H1 (cell line): ENCODE results near the gene LSR. TPM values are rescaled to one million over a fixed set of nuclear protein-coding genes. Genes with fewer than 3 reads are reported as not detected.

Experiments
- CTCF ChIA-PET: fragments of 300-600 bp; sonication (Branson Sonifier 250); formaldehyde crosslinking; loops from one replicate; lab custom pipeline; 2021; ENCODE audit not compliant: partially characterized antibody; lab: Charles Lee
- POLR2A ChIA-PET: fragments of 300-600 bp; sonication (Branson Sonifier 250); formaldehyde crosslinking; loops from one replicate; lab custom pipeline; 2021; ENCODE audit warnings: inconsistent platforms; ENCODE audit not compliant: partially characterized antibody; lab: Charles Lee
- DNase-seq, 2 experiments: peaks; one replicate each; pipeline versions ENCODE4 v3.0.0 to v3.0.0-alpha.2; 2010 to 2022; ENCODE audit warnings: low spot score in 2 of 2, low read depth in 1 of 2, mixed read lengths in 1 of 2
- FAIRE-seq: peaks from 2 replicates; lab custom pipeline; 2011; peaks lifted over from hg19 to GRCh38; lab: Jason Lieb, UNC
- H2AFZ ChIP-seq: 2 replicates; pipeline ENCODE4 v1.8.1; 2012; ENCODE audit warnings: low read length, inconsistent platforms
- H2AK5ac ChIP-seq: 2 replicates; pipeline ENCODE4 v1.6.1; 2013; ENCODE audit warnings: low read depth, low read length
- H2BK120ac ChIP-seq: replicated peaks from 2 replicates; pipeline ENCODE3; 2013; ENCODE audit warnings: low read depth, low read length, inconsistent platforms
- H2BK12ac ChIP-seq: 2 replicates; pipeline ENCODE4 v1.6.1; 2013; ENCODE audit warnings: low read depth, low read length
- H2BK15ac ChIP-seq: 2 replicates; pipeline ENCODE4 v1.6.1; 2013; ENCODE audit warnings: low read length
- H2BK20ac ChIP-seq: 2 replicates; pipeline ENCODE4 v1.6.1; 2013; ENCODE audit warnings: low read length
- H2BK5ac ChIP-seq: 2 replicates; pipeline ENCODE4 v1.6.1; 2013; ENCODE audit warnings: low read depth, low read length
- H3K14ac ChIP-seq: 2 replicates; pipeline ENCODE4 v1.6.1; 2013; ENCODE audit warnings: inconsistent platforms; ENCODE audit not compliant: insufficient read length
- H3K18ac ChIP-seq: 2 replicates; pipeline ENCODE4 v1.6.1; 2013; ENCODE audit warnings: low read length; ENCODE audit errors: extremely low read depth
- H3K23ac ChIP-seq: 2 replicates; pipeline ENCODE4 v1.6.1; 2013; ENCODE audit warnings: inconsistent platforms; ENCODE audit not compliant: insufficient read length
- H3K23me2 ChIP-seq: 2 replicates; pipeline ENCODE4 v1.6.1; 2013; ENCODE audit warnings: low read depth, low read length
- H3K27ac ChIP-seq: 2 replicates; pipeline ENCODE4 v1.6.1; 2011; ENCODE audit warnings: low read depth, low read length, inconsistent platforms
- H3K27me3 ChIP-seq, 4 experiments: replicated peaks in 1 of 4; 1 replicate in 1 of 4; 2 replicates in 3 of 4; pipeline versions ENCODE4 v1.6.1 to v1.8.1; 2011 to 2013; ENCODE audit warnings: low read length in 3 of 4, mild to moderate bottlenecking in 3 of 4, inconsistent platforms in 2 of 4, mixed read lengths in 2 of 4, moderate library complexity in 1 of 4; ENCODE audit not compliant: control insufficient read depth in 3 of 4, insufficient read depth in 3 of 4; ENCODE audit errors: extremely low read depth in 1 of 4
- H3K36me3 ChIP-seq, 4 experiments: 2 replicates each; pipeline versions ENCODE4 v1.6.1 to v1.8.1; 2011 to 2013; ENCODE audit warnings: mild to moderate bottlenecking in 4 of 4, low read length in 3 of 4, moderate library complexity in 2 of 4, control low read depth in 1 of 4, inconsistent platforms in 1 of 4; ENCODE audit not compliant: insufficient read depth in 4 of 4, control insufficient read depth in 2 of 4
- H3K4ac ChIP-seq: replicated peaks from 2 replicates; pipeline ENCODE3; 2013; ENCODE audit warnings: low read length, low read depth, mixed read lengths, inconsistent platforms; ENCODE audit not compliant: insufficient read length
- H3K4me1 ChIP-seq, 4 experiments: replicated peaks in 1 of 4; 1 replicate in 1 of 4; 2 replicates in 3 of 4; pipeline versions ENCODE4 v1.6.1 to v1.8.1; 2011 to 2013; ENCODE audit warnings: low read length in 3 of 4, inconsistent platforms in 2 of 4, mixed read lengths in 1 of 4; ENCODE audit not compliant: insufficient read depth in 4 of 4, control insufficient read depth in 3 of 4
- H3K4me2 ChIP-seq, 2 experiments: 2 replicates each; pipeline versions ENCODE4 v1.6.1 to v1.8.1; 2011 to 2013; ENCODE audit warnings: low read depth in 2 of 2, low read length in 2 of 2, control low read depth in 1 of 2, inconsistent platforms in 1 of 2, mild to moderate bottlenecking in 1 of 2; ENCODE audit not compliant: insufficient read depth in 1 of 2
- H3K4me3 ChIP-seq, 4 experiments: fragments of 200-600, 300-600 bp in 1 of 4; sonication (generic), shearing (Covaris generic), sonication (Bioruptor Twin) in 1 of 4; 2 replicates each; pipeline versions ENCODE4 v1.5.1 to v1.8.1; 2011 to 2016; ENCODE audit warnings: low read length in 4 of 4, low read depth in 3 of 4, control low read depth in 2 of 4, inconsistent platforms in 2 of 4, mild to moderate bottlenecking in 2 of 4, mixed read lengths in 1 of 4, moderate library complexity in 1 of 4; ENCODE audit not compliant: insufficient read depth in 2 of 4; ENCODE audit errors: extremely low read depth in 1 of 4
- H3K56ac ChIP-seq: replicated peaks from 2 replicates; pipeline ENCODE3; 2013; ENCODE audit warnings: low read depth, mild to moderate bottlenecking, mixed read lengths, low read length, inconsistent platforms; ENCODE audit not compliant: insufficient read length
- H3K79me1 ChIP-seq: 2 replicates; pipeline ENCODE4 v1.6.1; 2013; ENCODE audit warnings: low read depth, low read length, control low read depth
- H3K79me2 ChIP-seq, 2 experiments: 2 replicates each; pipeline versions ENCODE4 v1.6.1 to v1.8.1; 2012 to 2013; ENCODE audit warnings: low read length in 2 of 2, mild to moderate bottlenecking in 2 of 2, inconsistent platforms in 1 of 2; ENCODE audit not compliant: insufficient read depth in 2 of 2, control insufficient read depth in 1 of 2
- H3K9ac ChIP-seq, 4 experiments: replicated peaks in 1 of 4; 1 replicate in 1 of 4; 2 replicates in 3 of 4; pipeline versions ENCODE4 v1.6.1 to v1.8.1; 2011 to 2013; ENCODE audit warnings: low read depth in 3 of 4, low read length in 3 of 4, control low read depth in 2 of 4, mild to moderate bottlenecking in 2 of 4, moderate library complexity in 2 of 4, inconsistent platforms in 1 of 4; ENCODE audit errors: extremely low read depth in 1 of 4
- H3K9me3 ChIP-seq, 2 experiments: 2 replicates each; pipeline versions ENCODE4 v1.6.1 to v1.8.1; 2012 to 2013; ENCODE audit warnings: mild to moderate bottlenecking in 2 of 2, moderate library complexity in 2 of 2, control low read depth in 1 of 2, inconsistent platforms in 1 of 2, low read depth in 1 of 2, low read length in 1 of 2, mixed read lengths in 1 of 2; ENCODE audit not compliant: insufficient read depth in 2 of 2
- H4K20me1 ChIP-seq, 2 experiments: replicated peaks in 1 of 2; 2 replicates each; pipeline versions ENCODE3 to v1.8.1; 2011 to 2013; ENCODE audit warnings: inconsistent platforms in 2 of 2, low read length in 2 of 2, mild to moderate bottlenecking in 1 of 2; ENCODE audit not compliant: insufficient read depth in 2 of 2, control insufficient read depth in 1 of 2
- H4K5ac ChIP-seq: 2 replicates; pipeline ENCODE4 v1.6.1; 2013; ENCODE audit warnings: low read length, low read depth, mixed read lengths, inconsistent platforms; ENCODE audit not compliant: insufficient read length
- H4K8ac ChIP-seq: 2 replicates; pipeline ENCODE4 v1.8.0; 2013; ENCODE audit warnings: mild to moderate bottlenecking, moderate library complexity, low read length, inconsistent platforms; ENCODE audit not compliant: insufficient read depth; ENCODE audit errors: extremely low read depth
- H4K91ac ChIP-seq: replicated peaks from 2 replicates; pipeline ENCODE3; 2013; ENCODE audit warnings: low read length, mixed read lengths, inconsistent platforms; ENCODE audit not compliant: insufficient read length
- SIX5 ChIP-seq: IDR thresholded peaks from 2 replicates; pipeline ENCODE4 v1.6.1; 2011; ENCODE audit warnings: mild to moderate bottlenecking, low read depth, low read length
- WGBS, 2 experiments: shearing (Covaris generic) in 1 of 2; methylation state at CpG; one replicate each; pipeline versions ENCODE4 v1.1.6 to v1.1.7; 2013 to 2015; ENCODE audit warnings: low lambda C conversion rate in 2 of 2, mixed read lengths in 2 of 2, inconsistent platforms in 1 of 2, low coverage in 1 of 2, missing lambda C conversion rate in 1 of 2; ENCODE audit not compliant: insufficient replicate concordance in 2 of 2, insufficient coverage in 1 of 2, insufficient read length in 1 of 2; ENCODE audit errors: extremely low coverage in 1 of 2, missing lambda C conversion rate in 1 of 2; 5-methylcytosine and 5-hydroxymethylcytosine counted together
- polyA plus RNA-seq, 7 experiments: library from polyadenylated mRNA; depleted of rRNA in 3 of 7; stranded (reverse) in 5 of 7; unstranded in 2 of 7; fragments of >200 nt in 5 of 7; fragments of 200-250 nt in 2 of 7; gene quantifications; 1 replicate in 5 of 7; 2 replicates in 1 of 7; 4 replicates in 1 of 7; pipeline versions ENCODE4 v1.2.1 to v1.2.3, GENCODE V29; 2011 to 2013; ENCODE audit warnings: missing spikeins in 2 of 7, mixed read lengths in 2 of 7
- total RNA-seq: library from RNA; stranded (reverse); fragmentation: NEBNext Ultra II Directional; extraction: Animal tissue kit (Norgen Biotek cat#: 25700); gene quantifications from 2 replicates; pipeline ENCODE4 v1.2.1, GENCODE V29; 2021

The LSR gene
- total and polyA plus RNA-seq, 2 of the 8 experiments (the other 6 are each of a cell fraction or from before 2014, with no cell fraction given) = 159 to 186 TPM

DNA sequence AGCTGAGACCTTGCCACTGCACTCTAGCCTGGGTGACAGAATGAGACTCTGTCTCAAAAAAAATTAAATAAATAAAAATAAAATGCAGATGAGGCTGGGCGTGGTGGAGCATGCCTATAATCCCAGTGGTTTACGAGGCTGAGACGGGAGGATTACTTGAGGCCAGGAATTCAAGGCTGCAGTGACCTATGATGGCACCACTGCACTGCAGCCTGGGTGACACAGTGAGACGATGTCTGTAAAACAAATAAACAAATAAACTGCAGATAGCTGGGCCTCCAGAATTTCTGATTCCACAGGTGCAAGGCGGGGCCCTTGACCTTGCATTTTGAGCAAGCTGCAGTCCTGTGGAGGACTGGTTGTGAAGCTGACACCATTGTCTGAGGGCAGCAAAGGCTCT is 40.1 kb downstream of the LSR start:
- Histone ChIP-seq H2BK15ac (no peak overlapping the region), H3K14ac (no peak overlapping the region), H3K27me3 (no peaks in the 10 kb centered on the region; a peak in 1 of 7 replicates), H3K9ac (no peak overlapping the region), H4K8ac (no peak overlapping the region), H2BK12ac (no peak overlapping the region), H3K4me1 (peaks cover 0 to 19% (median 10%) of the 10 kb centered on the region in 4 experiments; a peak in 6 of 7 replicates), H3K36me3 (no peaks in the 10 kb centered on the region), H3K4ac (no peak overlapping the region), H4K20me1 (no peaks in the 10 kb centered on the region), H4K91ac (no peak overlapping the region), H2AFZ (no peak overlapping the region), H2AK5ac (no peak overlapping the region), H3K18ac (no peak overlapping the region), H3K4me3 (no peak overlapping the region), H4K5ac (no peak overlapping the region), H3K23me2 (no peaks in the 10 kb centered on the region), H3K56ac (no peak overlapping the region), H2BK20ac (no peak overlapping the region), H3K79me1 (no peaks in the 10 kb centered on the region), H3K4me2 (no peak overlapping the region), H3K79me2 (no peaks in the 10 kb centered on the region), H2BK120ac (no peak overlapping the region), H3K9me3 (no peaks in the 10 kb centered on the region), H3K23ac (no peak overlapping the region), H3K27ac (no peak overlapping the region), H2BK5ac (no peak overlapping the region)
- no peak for TF ChIP-seq SIX5
- POLR2A ChIA-PET = interaction anchor here (0.8 to 1.3 kb wide), 2 partner anchors 10 to 12 kb away, joined by 3 to 6 read pairs; no protein-coding TSS in a partner anchor
- FAIRE-seq (no peak), DNase-seq (no peak)
- WGBS, 2 experiments = 80% methylated on average over 5 of the region's 5 CpGs; no CpG with 5 or more reads in 1 of the 2 experiments
- CTCF ChIA-PET = interaction anchor here (0.6 to 2.1 kb wide), 5 partner anchors 18 to 399 kb away, joined by 3 to 14 read pairs (median 5); partner anchors contain the start of gene FXYD7
